GM18511 (cell line): ENCODE data around the gene SV2B.
"Not testable (repeated sequence)": the region's sequence is repeated elsewhere in the genome, so short reads cannot be mapped to it uniquely, and the experiment has no call there.

Experiments
- ATAC-seq: cut with Tn5 transposase; IDR thresholded peaks from one replicate; pipeline ENCODE4 v1.9.1; 2021; ENCODE audit warnings: mild to moderate bottlenecking, moderate library complexity; ENCODE audit not compliant: unreplicated experiment

The SV2B gene

GRCh38 chr15:91304210-91304609 lies 204.2 kb downstream of the SV2B start:
- ATAC-seq, result no peak

GRCh38 chr15:91304786-91305185 lies 204.7 kb downstream of the SV2B start:
- ATAC-seq, result no peak

- no peak for ATAC-seq
Observed at GRCh38 chr15:91306144-91306543, 206.1 kb downstream of the SV2B start.

- no peak for ATAC-seq
Observed at GRCh38 chr15:91307601-91308000, 207.5 kb downstream of the SV2B start.

GRCh38 chr15:91308199-91308598 lies 208.1 kb downstream of the SV2B start:
- ATAC-seq, result no peak

- ATAC-seq, result no peak
Observed at GRCh38 chr15:91308855-91309254, 208.8 kb downstream of the SV2B start.

GRCh38 chr15:91311986-91312385 lies 211.9 kb downstream of the SV2B start:
- no peak for ATAC-seq

GRCh38 chr15:91316126-91316525 lies 216.1 kb downstream of the SV2B start:
- no peak for ATAC-seq

- no peak for ATAC-seq
Observed at GRCh38 chr15:91318516-91318915, 218.5 kb downstream of the SV2B start.

GRCh38 chr15:91318931-91319330 lies 218.9 kb downstream of the SV2B start:
- ATAC-seq, result no peak

GRCh38 chr15:91319371-91320059 lies 219.5 kb downstream of the SV2B start:
- no peak for ATAC-seq

- no peak for ATAC-seq
Observed at GRCh38 chr15:91320101-91320500, 220.0 kb downstream of the SV2B start.

- no peak for ATAC-seq
Observed at GRCh38 chr15:91329914-91330313, 229.9 kb downstream of the SV2B start.

- no peak for ATAC-seq
Observed at GRCh38 chr15:91331581-91331980, 231.5 kb downstream of the SV2B start.

GRCh38 chr15:91335702-91336101 lies 235.6 kb downstream of the SV2B start:
- ATAC-seq, result no peak

GRCh38 chr15:91336687-91337086 lies 236.6 kb downstream of the SV2B start:
- ATAC-seq, result no peak

GRCh38 chr15:91338766-91339165 lies 238.7 kb downstream of the SV2B start:
- no peak for ATAC-seq

GRCh38 chr15:91342097-91342496 lies 242.0 kb downstream of the SV2B start:
- no peak for ATAC-seq

GRCh38 chr15:91344912-91345311 lies 244.9 kb downstream of the SV2B start:
- not testable (repeated sequence) for ATAC-seq

- no peak for ATAC-seq
Observed at GRCh38 chr15:91345736-91346135, 245.7 kb downstream of the SV2B start.

- ATAC-seq, result no peak
Observed at GRCh38 chr15:91346259-91346658, 246.2 kb downstream of the SV2B start.

GRCh38 chr15:91348752-91349500 lies 248.9 kb downstream of the SV2B start:
- no peak for ATAC-seq
